Measurements from ENCODE around the gene SCRN2.

- TF ChIP-seq GATA3 (IDR thresholded peaks at IDR 0.05; ENCODE audit: low read depth, low read length) (no peak), GATA2 (IDR thresholded peaks at IDR 0.05; ENCODE audit: low read depth, low read length) (no peak)
These were observed 28.7 kb downstream of the SCRN2 start for GRCh38 chr17:47812146-47812920.

All from SH-SY5Y (cell line).